Osteoblast (primary cell): ENCODE data around the gene ALDH1A2. TPM values are rescaled to one million over a fixed set of nuclear protein-coding genes. Genes with fewer than 3 reads are reported as not detected.
A peak's percentile ranks its signal among the peaks of the same experiment; 100 is the strongest.

Experiments
- DNase-seq: peaks from one replicate; pipeline ENCODE4 v3.0.0; 2011; ENCODE audit warnings: low spot score, mixed read lengths; ENCODE audit not compliant: insufficient read length; ENCODE audit errors: missing footprints
- H2AFZ ChIP-seq: 2 replicates; pipeline ENCODE4 v1.6.0; 2011; ENCODE audit warnings: mild to moderate bottlenecking, low read length
- H3K27ac ChIP-seq: 2 replicates; pipeline ENCODE4 v1.5.1; 2011; ENCODE audit warnings: mild to moderate bottlenecking, low read depth, low read length, moderate library complexity
- H3K27me3 ChIP-seq: 2 replicates; pipeline ENCODE4 v1.6.0; 2012; ENCODE audit warnings: mild to moderate bottlenecking, control low read depth, inconsistent platforms, low read length, moderate library complexity; ENCODE audit not compliant: insufficient read depth
- H3K36me3 ChIP-seq: 2 replicates; pipeline ENCODE4 v1.5.1; 2011; ENCODE audit warnings: mild to moderate bottlenecking, low read length, control low read depth, moderate library complexity; ENCODE audit not compliant: insufficient read depth
- H3K4me1 ChIP-seq: 2 replicates; pipeline ENCODE4 v1.5.1; 2011; ENCODE audit warnings: mild to moderate bottlenecking, low read length, control low read depth, moderate library complexity; ENCODE audit not compliant: insufficient read depth
- H3K4me2 ChIP-seq: 2 replicates; pipeline ENCODE4 v1.6.0; 2011; ENCODE audit warnings: mild to moderate bottlenecking, low read length; ENCODE audit not compliant: insufficient read depth
- H3K4me3 ChIP-seq: fragments of 200-600 bp; sonication (generic); 3 replicates; pipeline ENCODE4 v1.5.1; 2012; ENCODE audit warnings: mild to moderate bottlenecking, low read length, inconsistent platforms; ENCODE audit not compliant: insufficient read depth
- H3K79me2 ChIP-seq: 2 replicates; pipeline ENCODE4 v1.6.0; 2012; ENCODE audit warnings: mild to moderate bottlenecking, low read length, control low read depth, inconsistent platforms; ENCODE audit not compliant: insufficient read depth
- H3K9me3 ChIP-seq: 2 replicates; pipeline ENCODE4 v1.5.1; 2011; ENCODE audit warnings: low read depth, low read length, control low read depth
- H4K20me1 ChIP-seq: 2 replicates; pipeline ENCODE4 v1.6.0; 2012; ENCODE audit warnings: mild to moderate bottlenecking, low read length, control low read depth; ENCODE audit not compliant: insufficient read depth
- total RNA-seq: library from RNA; depleted of rRNA; stranded (reverse); fragments of >200 nt; gene quantifications from 2 replicates; pipeline ENCODE4 v1.2.3, GENCODE V29; 2012
- TF ChIP-seq, protein P1 (sequence below): IDR thresholded peaks from 2 replicates; pipeline ENCODE4 v1.5.1; 2011; ENCODE audit warnings: mild to moderate bottlenecking, low read depth, low read length, moderate library complexity; ENCODE audit errors: extremely low read depth

Gene ALDH1A2
- total RNA-seq, 1 donor, result 1.1 TPM

GRCh38 chr15:58044551-58044950 is 21.0 kb downstream of the ALDH1A2 start:
- H3K4me2 ChIP-seq, result no peak overlapping the region
- no peaks in the 10 kb centered on the region for H3K4me1 ChIP-seq
- H4K20me1 ChIP-seq, result no peaks in the 10 kb centered on the region
- H3K27ac ChIP-seq, result no peak overlapping the region
- H3K36me3 ChIP-seq, result no peaks in the 10 kb centered on the region
- no peaks in the 10 kb centered on the region for H3K79me2 ChIP-seq
- TF ChIP-seq, protein P1, sequence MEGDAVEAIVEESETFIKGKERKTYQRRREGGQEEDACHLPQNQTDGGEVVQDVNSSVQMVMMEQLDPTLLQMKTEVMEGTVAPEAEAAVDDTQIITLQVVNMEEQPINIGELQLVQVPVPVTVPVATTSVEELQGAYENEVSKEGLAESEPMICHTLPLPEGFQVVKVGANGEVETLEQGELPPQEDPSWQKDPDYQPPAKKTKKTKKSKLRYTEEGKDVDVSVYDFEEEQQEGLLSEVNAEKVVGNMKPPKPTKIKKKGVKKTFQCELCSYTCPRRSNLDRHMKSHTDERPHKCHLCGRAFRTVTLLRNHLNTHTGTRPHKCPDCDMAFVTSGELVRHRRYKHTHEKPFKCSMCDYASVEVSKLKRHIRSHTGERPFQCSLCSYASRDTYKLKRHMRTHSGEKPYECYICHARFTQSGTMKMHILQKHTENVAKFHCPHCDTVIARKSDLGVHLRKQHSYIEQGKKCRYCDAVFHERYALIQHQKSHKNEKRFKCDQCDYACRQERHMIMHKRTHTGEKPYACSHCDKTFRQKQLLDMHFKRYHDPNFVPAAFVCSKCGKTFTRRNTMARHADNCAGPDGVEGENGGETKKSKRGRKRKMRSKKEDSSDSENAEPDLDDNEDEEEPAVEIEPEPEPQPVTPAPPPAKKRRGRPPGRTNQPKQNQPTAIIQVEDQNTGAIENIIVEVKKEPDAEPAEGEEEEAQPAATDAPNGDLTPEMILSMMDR, result no peak
- DNase-seq, result no peak
- no peak overlapping the region for H3K4me3 ChIP-seq
- no peak overlapping the region for H2AFZ ChIP-seq
- no peaks in the 10 kb centered on the region for H3K9me3 ChIP-seq
- peaks cover 35% of the 10 kb centered on the region for H3K27me3 ChIP-seq

- TF ChIP-seq, protein P1, result peak; percentile 75
- H3K79me2 ChIP-seq, result no peaks in the 10 kb centered on the region
- no peak overlapping the region for H3K27ac ChIP-seq
- H3K36me3 ChIP-seq, result no peaks in the 10 kb centered on the region
- H4K20me1 ChIP-seq, result no peaks in the 10 kb centered on the region
- H3K4me1 ChIP-seq, result no peaks in the 10 kb centered on the region
- no peak for DNase-seq
- no peaks in the 10 kb centered on the region for H3K9me3 ChIP-seq
- peaks cover 28% of the 10 kb centered on the region for H3K27me3 ChIP-seq
- H3K4me3 ChIP-seq, result no peak overlapping the region
- no peak overlapping the region for H2AFZ ChIP-seq
- H3K4me2 ChIP-seq, result no peak overlapping the region
These were observed 22.2 kb downstream of the ALDH1A2 start for GRCh38 chr15:58043192-58043903.

- TF ChIP-seq, protein P1, result no peak
- Histone ChIP-seq H4K20me1 (no peaks in the 10 kb centered on the region), H3K4me1 (no peaks in the 10 kb centered on the region), H3K79me2 (no peaks in the 10 kb centered on the region), H3K27me3 (peaks cover 20% of the 10 kb centered on the region), H3K36me3 (no peaks in the 10 kb centered on the region), H2AFZ (no peak overlapping the region), H3K4me2 (no peak overlapping the region), H3K4me3 (no peak overlapping the region), H3K27ac (no peak overlapping the region), H3K9me3 (no peaks in the 10 kb centered on the region)
- DNase-seq, result no peak
These were observed 23.5 kb downstream of the ALDH1A2 start for GRCh38 chr15:58042006-58042405.

DNA sequence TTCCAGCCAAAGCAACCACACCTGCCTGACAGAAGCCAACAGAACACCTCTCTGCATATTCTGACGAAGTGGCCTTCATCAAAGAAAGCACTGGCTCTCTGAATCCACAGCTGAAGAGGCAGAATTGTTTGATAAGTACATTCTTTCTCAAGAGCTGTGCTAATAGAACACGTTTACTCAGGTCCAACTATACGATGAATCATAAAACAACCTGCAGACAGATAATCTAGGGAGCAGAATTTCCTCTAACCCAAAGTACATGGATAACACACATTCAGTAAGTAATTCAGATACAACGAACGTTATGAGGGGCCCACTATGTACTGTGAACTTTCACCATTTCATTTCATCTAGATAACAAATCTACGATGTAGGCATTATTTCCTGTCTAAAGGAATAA is 25.4 kb downstream of the ALDH1A2 start:
- H3K36me3 ChIP-seq, result no peaks in the 10 kb centered on the region

More for the DNA sequence above, 25.4 kb downstream of the ALDH1A2 start:
- H3K4me2 ChIP-seq, result no peak overlapping the region
- no peak overlapping the region for H2AFZ ChIP-seq
- no peaks in the 10 kb centered on the region for H3K4me1 ChIP-seq
- TF ChIP-seq, protein P1, result no peak
- no peak for DNase-seq
- no peaks in the 10 kb centered on the region for H4K20me1 ChIP-seq
- H3K27me3 ChIP-seq, result peaks cover 9% of the 10 kb centered on the region
- no peaks in the 10 kb centered on the region for H3K79me2 ChIP-seq
- no peaks in the 10 kb centered on the region for H3K9me3 ChIP-seq
- H3K4me3 ChIP-seq, result no peak overlapping the region
- no peak overlapping the region for H3K27ac ChIP-seq
